ENCODE results near the gene ANKRD66.
"Not testable (repeated sequence)": the region's sequence is repeated elsewhere in the genome, so short reads cannot be mapped to it uniquely, and the experiment has no call there.

ANKRD66 gene
- 0 reads per million in 2 donors for total RNA-seq

DNA sequence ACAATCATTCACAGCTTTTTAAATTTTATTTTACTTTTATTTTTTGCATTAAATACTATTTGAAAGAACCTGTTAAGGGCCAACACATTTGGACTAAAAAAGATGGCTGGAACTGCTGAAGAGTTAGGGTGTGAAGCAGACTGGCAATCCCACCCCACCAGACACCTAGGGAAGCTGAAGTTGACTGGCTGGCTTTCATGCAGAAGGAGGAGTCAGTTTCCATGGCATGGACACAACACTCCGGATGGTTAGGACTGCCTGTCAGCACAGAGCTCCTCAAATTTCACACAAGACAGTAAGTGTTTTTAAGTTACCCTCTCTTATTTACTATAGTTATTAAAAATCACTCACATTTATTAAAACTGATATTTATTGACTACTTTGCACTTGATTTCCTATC, at the start of gene ANKRD66:
ANKRD66 (plus strand) TSS at position 238 of the 400 bp plus-strand sequence. CDS start 5,016 bp downstream, outside the sequence.
- DNase-seq, result no peak

DNA sequence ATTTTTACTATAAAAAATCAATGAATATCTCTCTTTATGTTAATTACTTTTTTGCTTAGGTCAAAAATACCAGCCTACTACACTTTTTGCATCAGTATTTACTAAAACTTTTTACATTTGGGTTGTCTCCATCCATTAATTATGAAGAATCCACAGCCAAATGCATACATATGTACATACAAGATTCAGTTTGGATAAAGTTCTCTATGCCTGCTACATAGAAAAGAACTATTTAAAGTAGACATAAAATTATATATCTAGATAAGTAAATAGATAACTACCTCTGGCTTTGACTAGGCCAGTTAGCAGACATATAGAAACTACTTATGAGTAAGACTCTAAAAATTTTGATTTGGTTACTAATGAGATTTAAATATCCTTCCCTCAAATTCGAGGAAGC, 46.8 kb upstream of the ANKRD66 start:
- DNase-seq, result no peak

DNA sequence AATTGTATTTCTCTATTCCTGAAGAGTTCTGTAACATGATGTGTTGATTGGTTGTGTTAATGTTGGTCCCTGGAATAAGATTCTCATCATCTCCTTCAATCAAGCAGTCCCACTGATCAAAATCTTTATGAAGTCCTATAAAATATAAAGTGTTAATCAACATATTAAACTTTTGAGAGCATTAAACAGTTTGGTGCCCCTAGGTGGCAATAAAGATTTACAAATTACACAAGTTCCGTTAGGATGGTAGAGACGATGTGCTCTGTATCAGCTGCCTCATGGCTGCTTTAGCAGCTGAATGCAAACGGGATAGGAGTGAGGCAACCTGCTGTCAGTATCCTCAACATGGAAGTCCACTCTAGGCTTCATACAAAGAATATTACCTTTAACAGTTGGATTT, 42.2 kb upstream of the ANKRD66 start:
- DNase-seq, result peak in 1 of 5 experiments; percentile 16

DNA sequence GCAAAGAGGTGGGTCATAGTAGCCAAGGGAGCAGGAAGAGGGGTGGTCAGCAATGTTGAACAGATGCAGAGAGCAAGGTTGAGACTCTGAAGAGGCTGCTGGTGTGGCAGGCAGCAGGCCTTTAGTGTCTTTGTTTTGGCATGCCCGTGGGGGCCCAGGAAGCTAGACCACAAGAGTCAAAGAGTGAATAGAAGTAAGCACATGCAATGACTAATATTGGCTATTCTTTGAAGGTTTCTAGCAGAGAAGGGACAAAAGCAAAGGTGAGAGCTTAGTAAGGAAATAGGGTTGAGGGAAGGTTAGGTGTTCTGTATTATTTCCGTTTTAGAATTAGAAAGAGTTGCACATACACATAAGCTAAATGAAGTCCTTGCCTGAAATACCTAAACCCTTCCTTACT, 40.3 kb upstream of the ANKRD66 start:
- DNase-seq, result peak in 1 of 5 experiments; percentile 13

DNA sequence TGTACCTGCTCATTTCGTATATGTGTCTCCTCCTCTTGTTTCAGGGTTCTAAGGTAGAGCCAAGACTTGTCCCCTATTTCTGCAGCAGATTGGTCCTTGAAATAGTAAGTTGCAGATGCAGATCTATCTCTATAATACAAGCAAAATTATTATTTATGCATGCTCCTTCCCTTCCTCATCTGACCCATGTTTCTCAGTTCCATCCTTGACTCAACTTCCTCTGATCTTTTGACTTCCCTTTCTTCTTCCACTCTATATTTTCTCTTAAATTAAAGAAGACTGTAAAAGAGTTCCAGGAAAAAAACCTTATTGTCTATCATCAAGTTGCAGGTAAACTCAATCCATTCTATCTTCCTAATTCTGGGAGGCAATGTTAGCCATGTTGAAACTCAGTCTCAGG, 35.2 kb upstream of the ANKRD66 start:
- DNase-seq, result no peak

DNA sequence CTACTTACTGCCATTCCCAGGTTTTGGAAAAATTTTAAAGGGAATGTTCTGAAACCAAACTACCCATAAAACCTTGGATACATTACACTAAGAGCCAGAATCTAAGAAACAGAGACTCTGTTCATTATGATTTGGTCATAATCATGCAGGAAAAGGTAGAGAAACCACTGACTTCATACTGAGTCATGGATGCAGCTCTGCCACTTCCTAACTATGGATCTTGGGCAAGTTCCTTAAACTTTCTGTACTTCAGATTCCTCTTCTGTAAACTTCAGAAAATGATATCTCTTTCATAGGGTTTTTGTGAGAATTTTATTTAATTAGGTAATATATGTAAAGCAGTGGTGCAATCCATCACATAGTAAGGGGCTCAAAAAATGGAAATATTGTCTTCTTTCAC, 31.6 kb upstream of the ANKRD66 start:
- no peak for DNase-seq

DNA sequence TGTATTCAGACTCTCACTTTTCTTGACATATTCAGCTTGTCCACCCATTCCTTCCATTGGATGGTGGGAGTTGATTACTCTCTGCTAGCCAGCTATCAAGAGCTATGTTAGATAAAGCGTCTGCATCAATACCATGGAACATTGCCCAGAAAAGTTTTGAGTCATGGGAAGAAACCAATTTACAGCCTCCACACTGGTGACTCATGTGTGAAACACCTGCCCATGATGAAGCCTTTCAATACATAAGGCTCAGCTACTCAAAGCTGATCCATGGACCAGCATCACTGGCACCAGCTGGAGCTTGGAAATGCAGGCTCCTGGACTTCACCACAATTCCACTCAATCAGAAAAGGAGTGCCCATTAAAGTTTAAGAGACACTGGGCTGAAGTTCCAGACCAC, 27.6 kb upstream of the ANKRD66 start:
- DNase-seq, result no peak

DNA sequence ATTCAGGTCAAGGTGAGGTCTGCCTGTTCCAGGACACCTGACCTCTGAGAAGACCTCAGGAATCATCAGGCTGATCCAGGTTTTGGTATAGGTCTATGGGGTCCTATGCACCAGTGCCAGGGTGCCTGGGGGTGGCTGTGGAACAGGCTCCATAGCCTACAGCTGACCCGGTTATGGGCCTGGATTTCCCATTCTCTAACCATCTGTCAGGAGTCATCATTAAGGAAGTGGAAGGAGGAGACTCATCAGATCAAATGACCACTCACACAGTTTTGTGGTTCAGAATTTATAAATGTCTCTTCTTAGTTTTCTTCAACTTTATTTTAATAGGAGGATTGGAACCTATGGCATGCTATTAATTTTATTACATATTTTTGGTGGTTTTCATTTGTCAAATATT, 26.3 kb upstream of the ANKRD66 start:
- DNase-seq, result no peak

DNA sequence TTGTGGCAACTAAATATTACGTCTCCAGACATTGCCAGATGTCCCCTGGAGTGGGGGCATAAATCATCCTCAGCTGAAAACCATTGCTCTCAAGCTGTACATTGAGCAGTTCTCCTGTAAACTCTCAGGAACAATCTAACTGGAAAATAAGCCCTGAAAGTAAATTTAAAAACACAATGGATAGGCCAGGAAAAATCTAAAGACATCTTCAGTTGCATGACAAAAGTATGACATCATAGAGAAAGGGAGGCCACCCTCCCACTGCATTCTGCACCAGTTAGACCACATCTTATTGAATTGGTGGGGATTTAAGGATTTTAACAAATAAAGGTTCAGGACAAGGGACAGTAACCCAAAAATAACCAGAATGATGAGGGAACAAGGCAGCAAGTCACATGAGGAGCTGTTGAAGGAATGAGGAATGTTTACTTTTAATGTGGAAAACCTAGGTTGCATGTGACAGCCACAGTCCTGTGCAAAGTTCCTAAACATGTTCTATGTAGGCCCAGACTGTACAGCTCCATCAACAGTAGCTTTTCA, 16.9 kb upstream of the ANKRD66 start:
- DNase-seq, result no peak

DNA sequence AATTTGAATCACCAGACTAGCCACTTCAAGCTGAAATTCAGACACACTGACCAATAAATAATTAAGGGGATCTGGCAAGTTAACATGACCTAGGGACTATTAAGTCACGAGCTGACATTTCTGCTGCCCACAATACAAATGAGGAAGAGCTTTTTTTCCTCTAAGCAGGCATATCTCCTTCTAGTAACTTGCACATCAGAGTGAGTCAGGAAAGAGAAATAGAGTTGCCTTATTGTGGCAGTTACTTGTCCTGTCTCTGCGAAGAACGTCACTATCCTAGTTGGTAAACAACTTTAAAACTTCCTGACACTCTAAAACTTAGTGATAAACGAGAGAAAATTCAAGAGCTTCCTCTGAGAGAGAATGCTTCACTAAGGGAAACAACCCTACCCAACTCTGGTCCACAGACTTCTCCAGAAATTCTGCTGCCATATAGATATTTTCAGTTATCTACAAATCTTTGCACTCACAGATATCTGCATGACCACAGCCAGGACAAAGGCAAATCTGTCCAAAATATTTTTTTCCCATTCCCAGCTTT, 15.7 kb upstream of the ANKRD66 start:
- no peak for DNase-seq

DNA sequence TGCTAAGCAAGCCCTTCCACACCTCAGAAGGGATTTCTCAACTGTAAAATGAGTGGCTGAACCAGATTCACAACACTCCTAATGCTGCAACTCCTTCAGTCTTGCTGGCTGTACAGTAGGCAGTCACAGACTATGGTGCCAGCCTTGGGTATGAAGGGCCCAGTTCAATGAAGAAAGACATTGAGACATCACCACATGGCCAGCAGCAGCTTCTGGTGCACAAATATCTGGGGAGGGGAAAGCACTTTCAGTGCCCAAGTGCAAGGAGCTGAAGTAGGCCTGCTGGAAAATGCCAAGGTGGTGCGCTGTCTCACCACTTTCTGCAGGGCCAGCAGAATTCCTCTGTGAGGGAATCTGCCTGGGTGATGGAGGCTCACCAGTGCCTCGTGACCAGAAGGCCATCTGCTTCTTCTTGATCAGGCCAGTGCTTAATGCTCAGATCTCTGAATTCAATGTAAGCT, 13.4 kb upstream of the ANKRD66 start:
- DNase-seq, result no peak

DNA sequence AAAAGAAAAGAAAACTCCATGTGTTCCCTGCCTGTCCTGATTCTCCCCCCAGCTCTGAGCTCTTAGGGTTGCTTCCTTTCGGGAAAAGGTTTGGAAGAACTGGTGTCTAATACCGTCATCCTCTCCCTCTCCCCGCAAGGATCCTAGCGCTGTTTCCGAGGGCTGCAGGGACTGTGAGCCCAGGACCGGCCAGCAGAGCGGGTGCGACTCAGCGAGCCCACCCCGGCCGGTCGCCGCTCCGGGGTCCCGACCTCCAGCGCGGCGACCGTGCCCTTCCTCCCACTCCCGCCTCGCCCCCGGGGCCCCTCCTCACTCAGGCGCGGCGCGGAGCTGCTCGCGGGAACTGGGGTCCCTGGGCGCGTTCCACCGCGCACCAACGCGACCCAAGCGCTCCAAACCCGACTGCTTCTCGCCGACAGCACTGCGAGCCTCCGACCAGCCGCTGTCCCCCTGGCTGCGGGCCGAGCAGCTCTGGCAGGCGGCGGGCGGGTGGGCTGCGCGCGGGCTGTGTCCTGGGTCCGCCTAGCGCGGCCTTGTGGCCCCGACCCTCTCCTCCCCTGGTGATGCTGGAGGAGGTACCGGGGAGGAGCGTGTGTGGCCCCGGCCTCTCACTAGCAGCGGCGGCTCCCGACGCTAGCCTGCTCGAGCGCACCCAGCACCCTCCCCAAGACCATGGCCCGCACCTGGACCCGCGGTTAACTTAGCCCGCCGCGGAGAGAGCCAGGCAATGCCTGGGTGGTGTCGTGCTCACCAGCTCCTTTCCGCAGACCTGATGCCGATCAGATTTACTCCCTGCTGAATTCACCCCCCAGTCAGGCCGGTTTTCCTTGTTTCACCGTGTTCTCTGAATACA, 11.6 kb upstream of the ANKRD66 start, which contains the start of gene PLA2G7:
PLA2G7 (minus strand) TSS at position 509 of the 853 bp plus-strand sequence. CDS start 12,484 bp downstream, outside the sequence.
- DNase-seq, result no peak

DNA sequence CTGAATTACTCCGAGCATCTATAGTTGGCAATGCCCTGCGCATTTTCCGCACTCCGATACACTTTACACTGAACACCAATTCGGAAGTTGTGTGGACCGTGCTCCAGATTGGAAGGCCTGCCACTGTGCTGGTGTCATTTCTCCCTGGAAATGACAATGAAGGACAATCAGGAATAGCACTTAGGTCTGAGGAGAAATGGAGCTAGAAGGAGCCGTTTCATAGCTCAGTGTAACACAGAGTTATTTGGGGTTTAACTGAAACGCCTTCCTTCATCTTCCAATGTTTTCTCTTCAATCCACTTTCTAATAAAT, 11.1 kb upstream of the ANKRD66 start:
- no peak for DNase-seq

DNA sequence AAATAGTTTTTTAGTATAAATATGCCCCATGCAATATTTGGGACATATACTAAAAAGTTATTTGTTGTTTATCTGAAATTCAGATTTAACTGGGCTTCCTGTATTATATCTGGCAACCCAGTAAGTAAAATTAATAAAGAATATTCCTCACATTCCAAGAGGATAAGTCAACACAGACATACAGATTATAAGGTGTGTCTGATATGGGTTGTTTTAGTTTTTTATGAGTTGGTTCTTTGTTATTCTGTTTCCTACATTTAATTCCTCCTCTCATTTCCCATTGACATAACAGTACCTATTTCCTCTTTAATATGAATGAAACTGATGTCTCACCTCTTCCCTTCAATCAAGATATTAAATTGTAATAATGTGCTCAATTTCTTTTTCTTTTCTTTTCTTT, 9.8 kb upstream of the ANKRD66 start:
- DNase-seq, result no peak

DNA sequence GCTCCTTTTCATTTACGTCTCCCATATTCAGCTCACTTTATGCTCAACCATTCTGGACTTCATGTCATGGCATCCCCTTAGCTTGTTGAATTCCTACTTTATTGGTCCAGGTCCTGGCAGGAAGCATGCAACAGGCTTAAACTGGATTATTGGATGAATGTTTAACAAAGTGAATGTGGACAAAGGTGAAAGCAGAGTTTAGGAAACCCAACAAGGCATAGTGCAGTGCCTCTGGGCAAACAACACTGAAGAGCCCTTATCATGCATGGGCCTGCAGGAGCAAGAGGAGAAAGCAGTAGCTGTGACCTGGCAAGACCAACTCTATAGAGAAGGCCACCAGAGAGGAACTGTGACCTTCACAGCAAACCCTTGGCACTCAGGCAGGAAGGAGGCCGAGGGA, 5.3 kb upstream of the ANKRD66 start:
- no peak for DNase-seq

DNA sequence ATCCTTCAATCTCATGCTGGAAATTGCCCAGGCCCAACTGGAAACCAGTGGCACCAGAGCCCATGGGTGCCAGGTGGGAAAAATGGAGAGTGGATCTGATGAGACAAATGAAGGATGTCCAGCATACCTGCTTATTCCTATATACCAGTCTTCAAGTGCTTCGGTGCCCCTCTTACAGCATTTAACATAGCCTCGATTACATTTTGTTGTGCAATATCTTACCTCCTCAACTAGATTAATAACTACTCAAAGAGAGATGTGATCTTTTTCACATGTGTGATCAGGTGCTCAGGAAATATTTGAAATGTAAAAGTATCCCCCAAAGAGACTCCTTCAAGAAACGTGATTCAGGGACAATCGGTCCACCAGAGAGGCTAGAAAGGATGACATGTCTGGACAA, 4.8 kb upstream of the ANKRD66 start:
- no peak for DNase-seq

DNA sequence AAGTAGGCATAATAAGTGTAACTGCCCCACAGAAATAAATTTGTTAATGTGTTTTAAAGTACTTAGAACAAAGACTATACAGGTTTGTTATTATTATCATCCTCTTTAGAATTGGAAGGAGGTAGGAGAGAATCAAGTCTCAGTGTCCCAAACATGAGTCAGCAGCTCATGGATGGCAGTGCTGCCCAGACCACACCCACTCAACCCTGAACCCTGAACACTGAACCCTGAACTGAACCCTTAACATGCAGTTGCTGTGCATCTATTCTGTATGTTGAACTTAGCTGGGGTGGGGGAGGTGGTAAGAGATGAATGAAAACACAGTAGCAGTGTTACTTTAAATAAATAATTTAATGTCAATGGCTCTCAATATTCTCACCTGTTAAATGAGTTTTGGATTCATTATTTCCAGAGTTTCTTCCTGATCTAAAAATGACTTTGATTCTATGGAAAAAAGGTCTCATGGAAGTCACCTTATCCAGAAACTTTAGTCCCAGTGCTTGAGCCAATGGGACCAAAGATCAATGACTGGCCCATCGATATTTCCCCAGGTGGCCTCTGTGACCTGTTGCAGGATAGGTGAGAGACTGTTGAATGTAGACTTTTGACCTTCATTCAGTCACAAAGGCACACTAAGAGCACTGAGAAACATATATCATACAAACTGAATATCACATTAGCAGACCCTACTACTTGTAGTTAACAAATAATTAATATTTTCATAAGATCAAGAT, 3.1 kb upstream of the ANKRD66 start:
- no peak for DNase-seq

DNA sequence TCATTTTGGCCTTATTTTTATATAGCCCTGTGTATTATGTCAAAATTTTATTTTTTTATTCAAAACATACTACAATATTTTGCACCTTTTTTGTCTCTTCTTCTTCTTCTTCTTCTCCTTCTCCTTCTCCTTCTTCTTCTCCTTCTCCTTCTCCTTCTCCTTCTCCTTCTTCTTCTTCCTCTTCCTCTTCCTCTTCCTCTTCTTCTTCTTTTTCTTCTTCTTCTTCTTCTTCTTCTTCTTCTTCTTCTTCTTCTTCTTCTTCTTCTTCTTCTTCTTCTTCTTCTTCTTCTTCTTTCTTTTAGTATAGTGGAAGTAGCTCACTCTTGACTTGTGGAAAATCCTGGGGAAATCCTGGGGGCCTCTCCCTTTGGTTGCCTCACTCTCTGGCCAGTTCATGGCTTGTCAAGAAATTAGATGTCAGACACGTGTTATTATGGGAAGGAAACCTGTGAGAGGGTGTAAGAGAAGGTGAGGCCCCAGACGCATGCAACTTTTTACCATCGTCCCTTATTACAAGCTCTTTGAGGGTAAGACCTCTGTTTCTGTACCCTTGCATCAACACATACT, 2.5 kb upstream of the ANKRD66 start:
- DNase-seq, result not testable (repeated sequence)

DNA sequence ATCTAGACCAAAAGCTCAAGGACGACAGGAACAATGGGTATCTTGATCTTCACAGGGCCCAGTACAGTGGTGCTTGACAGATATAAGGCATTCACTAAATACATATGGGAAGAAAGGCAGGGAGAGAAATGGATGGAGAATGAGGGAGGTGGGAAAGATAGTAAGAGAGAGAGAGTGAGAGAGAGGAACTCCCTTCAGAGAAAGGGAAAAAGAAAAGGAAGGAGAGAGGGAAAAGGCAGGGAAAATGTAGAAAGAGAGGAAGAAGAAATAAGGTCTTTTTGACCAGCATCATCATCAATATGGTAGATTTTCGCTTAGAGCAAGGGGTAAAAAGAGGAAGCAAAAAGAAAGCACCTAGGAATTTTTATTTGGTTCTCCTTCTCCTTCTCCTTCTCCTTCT, 760 bp upstream of the ANKRD66 start:
- no peak for DNase-seq

DNA sequence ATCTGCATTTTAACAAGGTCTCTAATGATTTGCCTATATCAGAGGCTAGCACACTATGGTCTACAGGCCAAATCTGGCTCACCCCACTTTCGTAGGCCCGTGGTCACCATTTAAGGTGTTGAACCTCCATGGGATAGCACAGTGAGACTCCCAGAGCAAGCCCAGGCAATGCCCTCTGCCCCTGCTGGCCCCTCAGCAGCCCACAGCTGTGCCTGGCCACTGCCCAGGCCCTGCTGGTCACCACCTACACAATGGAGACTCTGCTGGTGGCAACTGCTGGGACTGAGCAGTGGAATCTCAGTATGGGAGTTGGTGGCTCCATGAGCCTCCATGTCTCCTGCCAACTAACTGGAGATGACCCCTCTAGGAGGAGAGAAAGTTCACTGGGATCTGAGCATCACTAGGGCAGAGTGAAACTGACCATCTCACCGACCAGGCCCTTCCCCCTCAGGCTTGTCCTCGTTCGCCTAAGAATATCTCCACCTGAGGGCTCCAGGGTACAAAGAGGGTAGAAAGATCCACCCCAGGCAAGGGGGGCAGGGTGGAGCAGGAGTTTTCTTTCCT, 2.3 kb downstream of the ANKRD66 start:
- DNase-seq, result no peak

DNA sequence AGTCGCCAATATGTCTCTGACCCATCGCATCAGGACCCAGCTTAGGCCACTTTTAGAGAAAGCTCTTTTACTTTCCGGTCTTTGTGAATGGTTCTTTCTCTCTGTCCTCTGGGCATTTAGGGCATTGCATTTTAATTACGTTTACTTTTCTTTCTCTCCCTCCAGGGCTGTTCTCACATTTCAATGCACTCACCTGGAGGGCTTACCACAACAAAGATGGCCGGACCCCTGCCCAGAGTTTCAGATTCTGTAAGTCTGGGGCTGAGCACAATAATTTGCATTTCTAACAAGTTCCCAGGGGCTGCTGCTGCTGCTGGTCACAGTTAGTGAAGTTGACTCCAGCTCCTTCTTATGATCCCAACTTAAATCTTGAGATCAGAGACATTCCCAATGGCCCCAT, 3.0 kb downstream of the ANKRD66 start:
- DNase-seq, result no peak

DNA sequence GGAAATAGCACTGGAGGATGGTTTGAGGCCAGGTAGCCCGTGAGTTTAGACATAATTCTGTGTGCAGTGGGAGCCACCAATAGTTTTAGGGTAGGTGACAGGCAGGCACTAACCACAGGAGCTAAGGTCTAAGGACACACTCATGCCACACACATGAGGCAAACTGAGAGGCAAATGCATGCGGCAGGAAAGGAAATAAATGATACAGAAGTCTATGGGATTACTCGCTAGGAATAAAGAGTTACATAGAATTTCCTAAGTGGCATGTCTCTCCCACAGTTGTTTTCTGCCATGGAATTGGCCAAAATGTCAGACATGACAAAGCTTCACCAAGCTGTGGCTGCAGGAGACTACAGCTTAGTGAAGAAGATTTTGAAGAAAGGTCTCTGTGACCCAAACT, 4.9 kb downstream of the ANKRD66 start:
- no peak for DNase-seq

DNA sequence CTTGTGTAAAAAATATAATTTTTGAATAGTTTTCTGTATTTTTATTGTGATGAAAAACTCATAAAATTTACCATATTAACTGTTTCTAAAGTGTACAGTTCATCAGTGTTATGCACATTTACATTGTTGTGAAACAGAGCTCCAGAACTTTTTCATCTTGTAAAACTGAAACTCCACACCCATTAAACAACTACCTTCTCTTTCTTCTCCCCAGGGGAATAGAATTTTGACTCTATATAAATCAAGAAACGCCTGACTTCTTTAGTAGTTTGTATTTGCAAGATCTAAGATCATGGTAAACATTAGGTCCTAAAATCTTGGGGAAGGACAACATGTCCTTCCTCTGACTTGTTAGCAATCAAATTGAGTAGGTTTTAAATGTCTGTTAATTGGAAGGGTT, 9.1 kb downstream of the ANKRD66 start:
- DNase-seq, result no peak
